HG03442 (cell line): Measurements from ENCODE around the gene KAT8.
A peak's percentile ranks its signal among the peaks of the same experiment; 100 is the strongest.

Source experiments
- ATAC-seq: cut with Tn5 transposase; IDR thresholded peaks from one replicate; pipeline ENCODE4 v1.9.1; 2021; ENCODE audit warnings: mild to moderate bottlenecking, moderate library complexity; ENCODE audit not compliant: unreplicated experiment

KAT8 gene

GRCh38 chr16:31117384-31118222 is at the start of gene KAT8:
TSS of gene KAT8 (plus strand) at chr16:31117664. CDS start at chr16:31117682, 18 bp downstream.
- ATAC-seq, result peak; percentile 90

DNA sequence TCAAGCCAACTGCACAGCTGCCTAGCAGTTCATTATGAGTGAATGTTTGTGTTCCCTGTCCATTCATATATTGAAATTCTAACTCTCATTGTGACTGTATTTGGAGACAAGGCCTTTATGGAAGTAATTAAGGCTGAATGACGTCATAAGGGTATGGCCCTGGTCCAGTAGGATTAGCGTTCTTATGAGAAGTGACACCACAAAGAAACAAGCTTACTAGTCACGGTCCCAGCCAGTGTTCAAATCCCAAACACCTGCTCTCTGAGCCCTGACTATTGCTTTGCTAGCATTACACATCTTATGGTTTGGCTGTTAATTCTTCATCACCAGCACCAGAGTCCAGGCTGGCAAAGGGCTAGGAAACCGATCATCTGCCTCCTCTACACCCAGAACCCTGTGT is 45.6 kb upstream of the KAT8 start:
- ATAC-seq, result no peak

DNA sequence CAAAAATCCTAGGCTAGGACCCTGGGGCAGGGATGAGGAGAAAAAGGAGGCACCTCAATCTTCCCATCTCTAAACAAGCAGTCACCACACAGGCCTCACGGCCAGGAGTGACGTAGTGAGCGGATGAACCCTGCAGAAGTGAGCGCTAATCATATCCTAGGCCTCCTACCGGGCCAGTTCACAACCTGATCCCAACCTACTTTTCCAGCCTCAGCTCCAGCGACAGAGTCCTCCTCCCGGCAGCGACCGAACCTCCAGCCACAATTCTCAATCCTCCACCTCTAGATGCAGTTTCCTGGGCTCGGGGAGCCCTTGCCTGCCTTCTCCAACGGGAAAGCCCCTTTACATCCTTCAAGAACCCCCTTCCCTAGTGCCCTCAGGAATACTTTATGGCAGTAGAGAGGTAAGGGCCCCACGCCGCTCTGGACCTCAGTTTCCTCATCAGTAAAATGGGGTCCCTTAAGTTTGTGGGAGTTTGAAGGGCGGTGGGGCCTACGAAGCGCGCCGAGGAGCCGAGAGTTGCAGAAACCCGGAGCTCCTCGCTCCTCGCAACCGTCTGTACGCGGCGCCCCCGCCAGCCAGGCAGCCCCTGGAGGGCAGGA is 44.8 kb upstream of the KAT8 start:
- ATAC-seq, result peak; percentile 2

GRCh38 chr16:31073142-31073969 is 44.1 kb upstream of the KAT8 start:
- peak; percentile 49 for ATAC-seq

DNA sequence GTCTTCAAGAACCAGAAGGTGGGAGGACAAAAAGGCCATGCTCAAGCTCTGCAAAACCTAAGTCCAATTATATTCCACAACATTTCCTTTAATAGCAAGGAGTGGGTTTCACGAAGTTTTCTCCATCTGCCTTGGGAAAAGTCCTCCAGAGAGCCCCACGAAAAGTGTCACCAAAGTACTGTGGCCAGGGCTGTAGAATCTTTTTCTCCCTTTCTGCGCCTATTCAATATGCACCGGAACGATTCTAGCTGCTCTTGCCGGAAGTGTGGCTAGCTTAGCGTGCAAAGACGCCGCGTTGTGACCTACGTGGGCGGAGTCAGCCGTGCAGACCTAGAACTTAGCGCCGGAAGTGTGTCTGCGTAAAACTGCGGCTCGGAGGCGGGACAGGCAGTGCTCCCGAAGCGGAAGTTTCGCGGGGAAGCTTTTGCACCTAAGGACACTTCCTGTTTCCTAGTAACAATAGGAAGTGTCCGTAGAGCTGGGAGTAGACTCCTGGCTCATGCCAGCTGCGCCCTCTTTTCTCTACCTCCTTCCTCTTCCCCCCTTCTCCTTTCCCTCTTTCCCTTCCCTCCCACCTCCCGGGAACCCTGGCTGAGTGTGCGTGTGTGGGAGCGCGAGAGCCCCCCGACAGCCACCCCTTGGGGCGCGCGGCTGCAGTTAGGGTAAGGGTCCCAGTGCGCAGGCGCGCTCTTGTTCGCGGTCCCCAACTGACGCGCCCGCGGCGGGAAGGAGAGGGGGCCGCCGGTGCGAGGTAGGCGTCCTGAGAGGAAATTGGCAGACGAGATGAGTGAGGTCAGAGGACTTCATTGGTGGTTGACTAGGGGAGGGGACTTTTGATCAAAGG is 43.3 kb upstream of the KAT8 start, which contains the start of the genes ZNF646 and ZNF668:
ZNF646 (plus strand) TSS at position 453 of the 844 bp plus-strand sequence. CDS start 1,903 bp downstream, outside the sequence.
ZNF668 (minus strand) TSS at position 271 of the 844 bp plus-strand sequence. CDS start 9,781 bp downstream, outside the sequence.
- peak; percentile 66 for ATAC-seq

GRCh38 chr16:31074814-31075183 is 42.7 kb upstream of the KAT8 start:
- no peak for ATAC-seq

DNA sequence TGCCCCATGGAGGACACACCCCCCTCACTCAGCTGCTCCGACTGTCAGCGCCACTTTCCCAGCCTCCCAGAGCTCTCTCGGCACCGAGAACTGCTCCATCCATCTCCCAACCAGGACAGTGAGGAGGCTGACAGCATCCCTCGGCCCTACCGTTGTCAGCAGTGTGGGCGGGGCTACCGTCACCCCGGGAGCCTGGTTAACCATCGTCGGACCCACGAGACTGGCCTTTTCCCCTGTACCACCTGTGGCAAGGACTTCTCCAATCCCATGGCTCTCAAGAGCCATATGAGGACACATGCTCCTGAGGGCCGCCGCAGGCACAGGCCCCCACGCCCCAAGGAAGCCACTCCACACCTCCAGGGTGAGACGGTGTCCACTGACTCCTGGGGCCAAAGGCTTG is 41.1 kb upstream of the KAT8 start:
- ATAC-seq, result no peak

DNA sequence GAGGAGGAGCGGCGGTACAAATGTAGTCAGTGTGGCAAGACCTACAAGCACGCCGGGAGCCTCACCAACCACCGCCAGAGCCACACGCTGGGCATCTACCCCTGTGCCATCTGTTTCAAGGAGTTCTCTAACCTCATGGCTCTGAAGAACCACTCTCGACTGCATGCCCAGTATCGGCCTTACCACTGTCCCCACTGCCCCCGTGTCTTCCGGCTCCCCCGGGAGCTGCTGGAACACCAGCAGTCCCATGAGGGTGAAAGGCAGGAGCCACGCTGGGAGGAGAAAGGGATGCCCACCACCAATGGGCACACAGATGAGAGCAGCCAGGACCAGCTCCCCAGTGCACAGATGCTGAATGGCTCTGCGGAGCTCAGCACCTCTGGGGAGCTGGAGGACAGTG is 40.4 kb upstream of the KAT8 start:
- ATAC-seq, result no peak

- ATAC-seq, result no peak
These were observed 39.7 kb upstream of the KAT8 start for GRCh38 chr16:31077592-31078396.

DNA sequence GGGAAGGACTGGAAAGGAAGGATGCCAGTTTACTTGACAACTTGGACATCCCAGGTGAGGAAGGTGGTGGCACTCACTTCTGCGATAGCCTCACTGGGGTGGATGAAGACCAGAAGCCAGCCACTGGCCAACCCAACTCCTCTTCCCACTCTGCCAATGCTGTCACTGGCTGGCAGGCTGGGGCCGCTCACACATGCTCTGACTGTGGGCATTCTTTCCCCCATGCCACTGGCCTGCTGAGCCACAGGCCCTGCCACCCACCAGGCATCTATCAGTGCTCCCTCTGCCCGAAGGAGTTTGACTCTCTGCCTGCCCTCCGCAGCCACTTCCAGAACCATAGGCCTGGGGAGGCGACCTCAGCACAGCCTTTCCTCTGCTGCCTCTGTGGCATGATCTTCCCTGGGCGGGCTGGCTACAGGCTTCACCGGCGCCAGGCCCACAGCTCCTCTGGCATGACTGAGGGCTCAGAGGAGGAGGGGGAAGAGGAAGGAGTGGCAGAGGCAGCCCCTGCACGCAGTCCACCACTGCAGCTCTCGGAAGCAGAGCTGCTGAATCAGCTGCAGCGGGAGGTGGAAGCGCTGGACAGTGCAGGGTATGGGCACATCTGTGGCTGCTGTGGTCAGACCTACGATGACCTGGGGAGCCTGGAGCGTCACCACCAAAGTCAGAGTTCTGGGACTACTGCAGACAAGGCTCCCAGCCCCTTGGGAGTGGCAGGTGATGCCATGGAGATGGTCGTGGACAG is 38.7 kb upstream of the KAT8 start:
- no peak for ATAC-seq

- ATAC-seq, result no peak
These were observed 38.0 kb upstream of the KAT8 start for GRCh38 chr16:31079342-31079944.

- no peak for ATAC-seq
These were observed 37.3 kb upstream of the KAT8 start for GRCh38 chr16:31080035-31080629.

GRCh38 chr16:31080756-31081419 is 36.6 kb upstream of the KAT8 start:
- ATAC-seq, result no peak

DNA sequence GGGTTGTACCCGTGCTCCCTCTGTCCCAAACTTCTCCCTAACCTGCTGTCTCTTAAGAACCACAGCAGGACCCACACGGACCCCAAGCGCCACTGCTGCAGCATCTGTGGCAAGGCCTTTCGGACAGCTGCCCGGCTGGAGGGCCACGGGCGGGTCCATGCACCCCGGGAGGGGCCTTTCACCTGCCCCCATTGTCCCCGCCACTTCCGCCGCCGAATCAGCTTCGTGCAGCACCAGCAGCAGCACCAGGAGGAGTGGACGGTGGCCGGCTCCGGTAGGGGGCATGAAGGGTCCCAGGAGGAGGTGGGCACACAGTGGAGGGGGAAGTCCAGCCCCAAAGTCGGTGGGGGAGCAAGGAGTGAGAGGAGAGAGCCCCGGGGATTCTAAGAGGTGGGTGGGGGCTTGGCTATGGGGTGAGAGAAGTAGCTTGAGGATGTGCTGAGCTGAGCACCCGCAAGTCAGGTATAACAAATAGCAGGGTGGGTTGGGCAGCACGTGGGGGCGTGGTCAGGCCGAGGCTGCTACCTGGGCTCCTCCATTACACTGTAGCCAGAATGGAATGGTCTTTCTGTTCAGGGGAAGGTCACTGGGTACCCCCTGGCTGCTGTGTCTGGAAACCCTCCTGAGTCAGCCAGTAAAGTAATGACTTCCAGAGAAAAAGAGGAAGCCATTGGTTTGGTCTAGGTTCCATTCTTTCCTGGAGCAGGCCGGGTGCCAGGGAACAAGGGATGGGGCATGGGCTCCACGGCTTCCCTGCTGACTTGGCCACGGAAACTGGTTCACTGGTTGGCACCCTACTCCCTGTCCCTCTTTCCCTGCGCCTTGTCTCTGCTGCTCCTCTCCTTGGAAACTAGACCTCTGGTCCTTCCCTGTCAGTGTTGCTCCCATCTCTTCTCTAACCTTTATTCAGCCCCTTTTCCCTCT is 35.8 kb upstream of the KAT8 start:
- ATAC-seq, result no peak

DNA sequence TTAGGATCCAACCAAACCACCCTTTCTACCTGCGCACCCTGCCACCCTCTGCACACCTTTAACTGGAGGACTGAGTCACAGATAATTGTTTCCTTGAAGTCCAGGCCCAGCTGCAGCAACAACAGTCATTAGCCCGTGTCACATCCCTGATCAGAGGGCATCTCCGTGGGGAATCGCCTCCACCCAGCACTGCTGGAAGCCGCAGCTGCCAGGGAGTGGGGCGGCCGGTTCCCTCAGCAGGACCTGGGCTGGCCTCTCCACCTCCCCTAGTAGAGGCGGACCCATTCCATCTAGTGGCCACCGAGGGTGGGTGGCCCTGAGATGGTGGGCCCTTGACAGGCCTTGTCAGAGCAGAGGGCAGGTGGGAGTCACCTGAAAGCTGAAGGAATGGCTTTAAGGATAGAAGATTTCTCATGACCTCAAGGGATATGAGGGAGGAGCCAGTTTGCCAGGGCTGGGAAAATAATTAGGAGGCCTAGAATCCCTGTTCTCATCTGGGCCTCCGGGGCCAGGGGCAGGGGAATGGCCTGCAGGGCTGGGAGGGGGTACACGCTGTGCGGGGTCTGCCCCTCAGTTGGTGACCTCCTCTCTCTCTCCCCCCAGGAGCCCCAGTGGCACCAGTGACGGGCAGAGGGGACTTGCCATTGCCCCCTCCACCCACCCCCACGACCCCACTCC is 35.0 kb upstream of the KAT8 start:
- no peak for ATAC-seq

DNA sequence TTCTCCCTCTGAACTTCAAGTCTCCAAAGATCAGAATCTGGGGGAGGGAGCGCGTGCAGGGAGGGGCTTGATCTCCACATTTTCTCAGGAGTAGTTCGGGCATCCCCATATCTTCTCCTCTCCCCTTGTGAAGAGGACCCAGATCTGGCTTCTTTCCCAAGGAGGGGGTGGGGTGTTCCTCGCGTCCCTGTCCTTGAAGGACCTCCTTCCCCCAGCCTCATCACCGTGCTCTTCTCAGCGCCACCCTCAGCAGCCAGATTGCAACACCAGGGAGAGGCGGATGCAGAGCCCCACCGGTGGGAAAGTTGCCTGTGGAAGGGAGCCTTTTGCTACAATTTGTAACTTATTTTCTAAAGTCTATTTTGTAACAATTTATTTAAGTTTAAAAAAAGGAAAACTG is 34.4 kb upstream of the KAT8 start:
- no peak for ATAC-seq
